GM23248 (cell line): ENCODE measurements around the gene BCHE.

Experiments used
- EZH2 ChIP-seq: fragments of 200-600 bp; sonication (generic); IDR thresholded peaks from 2 replicates; pipeline ENCODE4 v1.6.1; 2018; ENCODE audit warnings: antibody characterized with exemption, mild to moderate bottlenecking; ENCODE audit not compliant: insufficient read depth, poor library complexity, severe bottlenecking
- EZH2phosphoT487 ChIP-seq: fragments of 200-600 bp; sonication (generic); IDR thresholded peaks from 2 replicates; pipeline ENCODE4 v1.6.1; 2018; ENCODE audit warnings: antibody characterized with exemption, moderate library complexity, mild to moderate bottlenecking, low read depth; ENCODE audit not compliant: insufficient read depth

GRCh38 chr3:165846056-165846455 lies 8.8 kb upstream of the BCHE start:
- TF ChIP-seq EZH2phosphoT487 (no peak), EZH2 (no peak)
